PC-3 (cell line): ENCODE results near the gene PARN.

Experiments used
- EZH2 ChIP-seq: fragments of 300-600 bp; sonication (generic); IDR thresholded peaks from one replicate; pipeline ENCODE4 v1.6.1; 2017; ENCODE audit warnings: antibody characterized with exemption, mild to moderate bottlenecking, low read length; ENCODE audit not compliant: unreplicated experiment
- EZH2phosphoT487 ChIP-seq: fragments of 300-600 bp; sonication (generic); IDR thresholded peaks from 2 replicates; pipeline ENCODE4 v1.6.1; 2018; ENCODE audit warnings: mild to moderate bottlenecking, antibody characterized with exemption, low read length, borderline replicate concordance
- TF ChIP-seq, protein P1 (sequence below): fragments of 300-600 bp; sonication (generic); conservative IDR thresholded peaks from 2 replicates; pipeline ENCODE4 v1.5.1; 2017; ENCODE audit warnings: antibody characterized with exemption, low read depth, mild to moderate bottlenecking, low read length

DNA sequence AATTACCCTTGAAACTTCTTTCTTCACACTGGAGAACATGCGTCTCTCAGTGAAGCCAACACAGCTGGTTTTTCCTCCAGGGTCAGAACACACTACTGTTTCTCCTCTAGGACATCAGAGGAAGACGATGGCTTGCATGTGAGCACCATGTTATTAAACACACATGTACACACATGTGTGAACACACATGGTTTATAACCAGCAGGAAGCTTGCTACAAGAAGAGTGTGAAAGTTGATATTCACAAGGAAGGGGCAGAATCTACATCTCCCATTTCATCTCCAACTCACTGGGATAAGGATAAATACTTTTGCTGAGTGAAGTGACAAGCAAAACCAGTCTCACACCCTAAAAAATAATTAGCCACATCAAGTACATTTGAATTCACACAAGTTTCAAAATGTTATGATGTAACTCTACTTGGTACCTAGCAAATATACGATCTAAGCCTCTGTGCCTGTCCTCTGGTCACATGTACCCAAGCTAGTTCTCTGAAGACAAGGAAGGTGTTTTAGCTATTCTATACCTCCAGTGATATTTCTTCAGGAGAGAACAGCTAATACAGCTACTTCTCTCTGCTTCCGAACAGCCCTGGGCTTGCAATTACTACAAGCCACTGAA, 127.7 kb downstream of the PARN start:
- TF ChIP-seq, protein P1, sequence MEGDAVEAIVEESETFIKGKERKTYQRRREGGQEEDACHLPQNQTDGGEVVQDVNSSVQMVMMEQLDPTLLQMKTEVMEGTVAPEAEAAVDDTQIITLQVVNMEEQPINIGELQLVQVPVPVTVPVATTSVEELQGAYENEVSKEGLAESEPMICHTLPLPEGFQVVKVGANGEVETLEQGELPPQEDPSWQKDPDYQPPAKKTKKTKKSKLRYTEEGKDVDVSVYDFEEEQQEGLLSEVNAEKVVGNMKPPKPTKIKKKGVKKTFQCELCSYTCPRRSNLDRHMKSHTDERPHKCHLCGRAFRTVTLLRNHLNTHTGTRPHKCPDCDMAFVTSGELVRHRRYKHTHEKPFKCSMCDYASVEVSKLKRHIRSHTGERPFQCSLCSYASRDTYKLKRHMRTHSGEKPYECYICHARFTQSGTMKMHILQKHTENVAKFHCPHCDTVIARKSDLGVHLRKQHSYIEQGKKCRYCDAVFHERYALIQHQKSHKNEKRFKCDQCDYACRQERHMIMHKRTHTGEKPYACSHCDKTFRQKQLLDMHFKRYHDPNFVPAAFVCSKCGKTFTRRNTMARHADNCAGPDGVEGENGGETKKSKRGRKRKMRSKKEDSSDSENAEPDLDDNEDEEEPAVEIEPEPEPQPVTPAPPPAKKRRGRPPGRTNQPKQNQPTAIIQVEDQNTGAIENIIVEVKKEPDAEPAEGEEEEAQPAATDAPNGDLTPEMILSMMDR, result no peak
- TF ChIP-seq EZH2 (no peak), EZH2phosphoT487 (no peak)
